ENCODE measurements around the gene ARPC4. TPM values are rescaled to one million over a fixed set of nuclear protein-coding genes. Genes with fewer than 3 reads are reported as not detected.

Gene ARPC4
- total RNA-seq, 2 donors from 2014 or later, result 33.6 to 57.1 TPM

DNA sequence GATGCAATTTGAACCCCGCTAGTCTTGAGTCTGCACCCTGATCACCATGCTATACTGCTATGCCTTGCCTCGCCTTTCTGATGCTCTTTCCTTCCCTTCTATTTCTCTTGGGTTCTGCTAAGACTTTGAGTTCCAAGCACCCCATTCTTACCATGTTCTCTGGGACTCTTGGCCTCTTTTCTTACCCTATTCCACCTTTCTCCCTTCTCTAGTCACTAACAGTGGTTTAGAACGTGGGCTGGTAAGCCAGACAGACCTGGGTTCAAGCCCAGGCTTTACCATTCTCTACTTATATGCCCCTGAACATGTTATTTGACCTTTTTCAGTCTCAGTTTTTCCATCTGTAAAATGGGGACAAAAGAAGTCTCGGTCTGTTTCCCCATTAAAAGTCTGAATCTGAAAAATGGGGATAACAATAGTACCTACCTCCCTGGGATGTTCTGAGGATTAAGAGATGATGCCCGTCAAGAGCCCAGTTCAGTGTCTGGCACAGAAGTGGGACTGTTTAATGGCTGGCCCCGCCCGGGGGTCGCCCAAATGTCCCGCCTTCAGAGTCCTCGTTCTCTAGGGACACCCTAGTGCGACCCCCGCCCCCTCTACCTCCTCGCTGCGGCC lies 985 bp upstream of the ARPC4 start:
- WGBS, 2 donors, result 15 to 26% methylated on average over 8 to 14 of the region's 14 CpGs
- H3K9me3 ChIP-seq, result no peaks in the 10 kb centered on the region
- H3K36me3 ChIP-seq (replicated peaks in 1 of 2; ENCODE audit: insufficient read depth in 1 of 2, low read depth in 2 of 2), result no peaks in the 10 kb centered on the region
- no peak for ATAC-seq
- no peaks in the 10 kb centered on the region for H3K27me3 ChIP-seq
- no peak for DNase-seq
- peak overlapping the region; percentile 75 to 96 (median 91) for H3K27ac ChIP-seq
- TF ChIP-seq, protein P1, sequence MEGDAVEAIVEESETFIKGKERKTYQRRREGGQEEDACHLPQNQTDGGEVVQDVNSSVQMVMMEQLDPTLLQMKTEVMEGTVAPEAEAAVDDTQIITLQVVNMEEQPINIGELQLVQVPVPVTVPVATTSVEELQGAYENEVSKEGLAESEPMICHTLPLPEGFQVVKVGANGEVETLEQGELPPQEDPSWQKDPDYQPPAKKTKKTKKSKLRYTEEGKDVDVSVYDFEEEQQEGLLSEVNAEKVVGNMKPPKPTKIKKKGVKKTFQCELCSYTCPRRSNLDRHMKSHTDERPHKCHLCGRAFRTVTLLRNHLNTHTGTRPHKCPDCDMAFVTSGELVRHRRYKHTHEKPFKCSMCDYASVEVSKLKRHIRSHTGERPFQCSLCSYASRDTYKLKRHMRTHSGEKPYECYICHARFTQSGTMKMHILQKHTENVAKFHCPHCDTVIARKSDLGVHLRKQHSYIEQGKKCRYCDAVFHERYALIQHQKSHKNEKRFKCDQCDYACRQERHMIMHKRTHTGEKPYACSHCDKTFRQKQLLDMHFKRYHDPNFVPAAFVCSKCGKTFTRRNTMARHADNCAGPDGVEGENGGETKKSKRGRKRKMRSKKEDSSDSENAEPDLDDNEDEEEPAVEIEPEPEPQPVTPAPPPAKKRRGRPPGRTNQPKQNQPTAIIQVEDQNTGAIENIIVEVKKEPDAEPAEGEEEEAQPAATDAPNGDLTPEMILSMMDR (IDR thresholded peaks at IDR 0.05), result no peak
- peak in 2 of 3 donors; percentile 48 to 52 for TF ChIP-seq POLR2A (IDR thresholded peaks at IDR 0.05)
- H3K4me3 ChIP-seq, result peak overlapping the region; percentile 66 to 96
- peaks cover 31% of the 10 kb centered on the region for H3K4me1 ChIP-seq
- intact Hi-C loops (cut with DNase I), result no loop called here

DNA sequence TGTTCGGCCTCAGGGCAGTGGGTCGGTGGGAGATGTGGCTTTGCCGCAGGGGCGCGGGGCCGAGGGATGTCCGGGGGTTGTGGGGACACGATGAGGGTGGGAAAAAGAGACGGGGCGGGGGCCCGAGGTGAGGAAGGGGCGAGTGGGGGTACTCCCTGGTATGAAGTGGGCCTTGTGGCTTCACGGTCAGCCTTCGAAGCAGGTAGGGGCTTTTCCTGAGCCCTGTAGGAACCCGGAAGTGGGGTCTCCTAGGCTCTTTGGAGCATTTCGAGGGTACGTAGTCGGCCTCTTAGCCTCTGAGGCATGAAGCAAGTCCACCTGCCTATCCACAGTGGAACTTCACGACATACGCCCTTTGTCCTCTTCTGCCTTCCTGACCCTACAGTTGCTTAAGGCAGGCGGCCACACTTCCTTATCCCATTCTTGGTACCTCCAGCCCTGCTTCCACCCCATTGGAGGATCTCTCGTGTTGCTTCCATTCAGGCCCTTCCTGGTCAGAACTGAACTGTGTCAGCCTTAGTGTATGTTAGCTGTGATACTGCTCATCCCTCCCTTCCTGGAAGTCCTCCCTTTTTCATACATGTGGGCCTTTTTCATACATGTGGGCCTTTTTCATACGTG lies 389 bp downstream of the ARPC4 start:
- Histone ChIP-seq H3K4me1 (peaks cover 31% of the 10 kb centered on the region), H3K9me3 (no peaks in the 10 kb centered on the region), H3K27ac (peak overlapping the region; percentile 75 to 96 (median 91)), H3K36me3 (replicated peaks in 1 of 2; ENCODE audit: insufficient read depth in 1 of 2, low read depth in 2 of 2) (peaks cover 0 to 8% of the 10 kb centered on the region in 2 donors), H3K4me3 (peak overlapping the region; percentile 66 to 96), H3K27me3 (no peaks in the 10 kb centered on the region)
- WGBS, 2 donors, result 1% methylated on average over 11 to 23 of the region's 23 CpGs
- no peak for TF ChIP-seq POLR2A (IDR thresholded peaks at IDR 0.05)
- TF ChIP-seq, protein P1 (IDR thresholded peaks at IDR 0.05), result peak in 1 of 7 experiments; percentile 5
- no peak for ATAC-seq
- DNase-seq, result peak in 1 of 4 donors; percentile 23
- intact Hi-C loops (cut with DNase I), result no loop called here

DNA sequence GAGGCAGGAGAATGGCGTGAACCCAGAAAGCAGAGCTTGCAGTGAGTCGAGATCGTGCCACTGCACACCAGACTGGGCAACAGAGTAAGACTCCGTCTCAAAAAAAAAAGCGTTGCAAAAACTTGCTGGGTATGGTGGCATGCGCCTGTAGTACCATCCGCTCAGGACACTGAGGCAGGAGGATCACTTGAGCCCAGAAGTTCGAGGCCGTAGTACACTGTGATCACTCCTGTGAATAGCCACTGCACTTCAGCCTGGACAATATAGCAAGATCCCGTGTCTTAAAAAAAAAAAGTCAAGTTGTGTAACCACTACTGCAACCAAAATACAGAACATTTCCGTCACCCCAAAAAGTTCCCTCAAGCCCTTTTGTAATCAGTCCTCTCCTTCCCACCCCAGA lies 1.5 kb downstream of the ARPC4 start:
- intact Hi-C loops (cut with DNase I), result no loop called here
- no peak overlapping the region for H3K4me3 ChIP-seq

DNA sequence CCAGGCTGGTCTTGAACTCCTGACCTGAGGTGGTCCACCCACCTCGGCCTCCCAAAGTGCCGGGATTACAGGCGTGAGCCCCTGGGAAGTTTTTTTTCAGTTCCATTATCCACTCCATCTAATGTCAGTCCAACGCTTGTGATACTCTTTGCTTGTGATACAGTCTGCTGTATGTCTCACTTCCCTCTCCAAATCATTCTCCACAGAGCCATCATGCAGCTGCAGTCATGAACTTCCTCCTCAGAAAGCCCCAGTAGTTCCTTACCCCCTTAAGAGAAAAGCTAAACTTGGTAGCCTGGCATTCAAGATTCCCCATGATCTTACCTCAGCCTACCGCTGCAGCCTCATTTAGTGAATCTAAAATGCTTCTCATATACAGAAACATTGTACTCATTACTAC lies 2.3 kb downstream of the ARPC4 start:
- Histone ChIP-seq H3K9me3 (no peaks in the 10 kb centered on the region), H3K4me1 (peaks cover 31% of the 10 kb centered on the region), H3K27ac (no peak overlapping the region), H3K27me3 (no peaks in the 10 kb centered on the region), H3K4me3 (no peak overlapping the region), H3K36me3 (replicated peaks in 1 of 2; ENCODE audit: insufficient read depth in 1 of 2, low read depth in 2 of 2) (peaks cover 9 to 19% of the 10 kb centered on the region in 2 donors)
- DNase-seq (no peak), ATAC-seq (no peak)
- TF ChIP-seq POLR2A (IDR thresholded peaks at IDR 0.05), result no peak
- TF ChIP-seq, protein P1 (IDR thresholded peaks at IDR 0.05), result no peak
- intact Hi-C loops (cut with DNase I), result no loop called here
- 81 to 89% methylated on average over 5 of the region's 5 CpGs for WGBS, 2 donors

More for the DNA sequence above, 1.5 kb downstream of the ARPC4 start:
- Histone ChIP-seq H3K9me3 (no peaks in the 10 kb centered on the region), H3K27ac (no peak overlapping the region), H3K4me1 (peaks cover 31% of the 10 kb centered on the region), H3K27me3 (no peaks in the 10 kb centered on the region), H3K36me3 (replicated peaks in 1 of 2; ENCODE audit: insufficient read depth in 1 of 2, low read depth in 2 of 2) (peaks cover under 1 to 15% of the 10 kb centered on the region in 2 donors)
- ATAC-seq (no peak), DNase-seq (no peak)
- TF ChIP-seq, protein P1 (IDR thresholded peaks at IDR 0.05), result no peak
- no peak for TF ChIP-seq POLR2A (IDR thresholded peaks at IDR 0.05)
- 94 to 97% methylated on average over 11 of the region's 11 CpGs for WGBS, 2 donors
